Activated CD4-positive, alpha-beta T cell treated with anti-CD3 and anti-CD28 coated beads, Interleukin-2, amount 10 ng/mL, durations not matched to agents 24 days and 14 days (primary cell): ENCODE results near the gene LUC7L3. TPM values are rescaled to one million over a fixed set of nuclear protein-coding genes. Genes with fewer than 3 reads are reported as not detected.

Experiments used
- DNase-seq: peaks from one replicate; pipeline ENCODE4 v3.0.0; 2022
- H3K27ac Mint-ChIP-seq: one replicate; pipeline ENCODE4 v1.8.0; 2022; ENCODE audit warnings: mild to moderate bottlenecking, mixed read lengths
- H3K27me3 Mint-ChIP-seq: one replicate; pipeline ENCODE4 v1.8.0; 2022; ENCODE audit warnings: mixed read lengths
- H3K36me3 Mint-ChIP-seq: one replicate; pipeline ENCODE4 v1.8.0; 2022; ENCODE audit warnings: low read depth, mild to moderate bottlenecking, mixed read lengths
- H3K4me1 Mint-ChIP-seq: one replicate; pipeline ENCODE4 v1.8.0; 2021; ENCODE audit warnings: mixed read lengths
- H3K4me3 Mint-ChIP-seq: one replicate; pipeline ENCODE4 v1.8.0; 2022; ENCODE audit warnings: mild to moderate bottlenecking, moderate library complexity, mixed read lengths
- H3K9me3 Mint-ChIP-seq: one replicate; pipeline ENCODE4 v1.8.0; 2021; ENCODE audit warnings: mixed read lengths
- intact Hi-C: fragments of 100-400 bp; cut with micrococcal nuclease; formaldehyde crosslinking; loops from one replicate; pipeline ENCODE4 v1.15.1; 2023
- total RNA-seq: library from RNA; stranded (reverse); gene quantifications from 2 replicates; pipeline ENCODE4 v1.2.3, GENCODE V29; 2022

LUC7L3 gene
- total RNA-seq, 1 donor from 2014 or later: 125 TPM

DNA sequence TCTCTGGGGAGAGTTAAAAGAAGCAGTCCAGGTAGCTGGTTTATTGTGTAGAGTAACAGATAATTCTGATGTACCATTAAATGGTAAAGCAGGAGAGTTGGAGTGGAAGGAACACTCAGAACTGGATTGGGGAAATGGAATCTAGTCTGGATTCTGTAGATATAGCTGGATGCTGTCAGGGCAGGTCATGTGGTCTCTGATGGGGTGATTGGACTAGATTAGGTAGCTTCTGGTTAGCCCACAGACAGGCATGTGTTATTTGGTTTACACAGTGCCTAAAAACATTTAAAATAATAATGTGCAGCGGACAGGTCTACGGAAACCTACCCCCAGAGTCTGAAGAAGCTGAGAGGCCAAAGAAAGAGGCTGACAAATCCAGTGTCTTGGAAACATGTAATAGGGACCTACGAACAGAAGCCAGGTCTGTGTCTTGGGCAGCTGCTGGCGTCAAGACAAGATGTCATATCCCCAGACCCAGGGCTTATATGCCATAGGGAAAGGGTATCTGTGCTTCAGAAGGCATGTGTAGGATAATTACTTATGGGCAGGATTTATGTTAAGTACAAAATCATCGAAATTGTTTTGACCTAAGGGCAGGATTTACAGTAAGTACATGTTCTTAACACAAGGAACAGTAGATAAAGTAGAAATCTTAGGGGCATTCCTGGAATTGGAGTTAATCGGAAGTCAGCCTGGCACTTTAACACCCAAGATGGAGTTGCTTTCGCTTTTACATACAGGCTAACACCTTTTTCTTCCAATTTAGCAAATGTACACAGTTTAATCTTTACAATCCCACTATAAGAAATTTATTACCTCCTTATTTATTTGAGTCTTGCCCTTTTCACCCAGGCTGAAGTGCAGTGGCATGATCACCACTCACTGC lies 12.4 kb downstream of the LUC7L3 start:
- intact Hi-C loops: no loop called here
- peaks cover 35% of the 10 kb centered on the region for H3K4me1 Mint-ChIP-seq

DNA sequence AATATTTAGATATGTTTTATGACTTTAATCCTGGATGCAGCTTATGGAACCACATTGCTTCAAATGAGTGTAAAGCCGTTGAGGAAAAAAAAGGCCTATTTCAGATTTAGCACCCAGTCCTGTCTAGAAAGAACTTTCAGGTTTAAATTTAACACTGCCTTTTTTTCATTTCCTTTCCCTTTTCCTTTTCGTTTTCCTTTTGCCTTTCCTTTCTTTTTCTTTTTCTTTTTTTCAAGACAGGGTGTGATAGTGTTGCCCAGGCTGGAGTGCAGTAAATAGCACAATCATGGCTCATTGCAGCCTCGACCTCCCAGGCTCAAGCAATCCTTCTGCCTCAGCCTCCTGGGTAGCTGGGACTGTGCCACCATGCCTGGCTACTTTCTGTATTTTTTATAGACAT lies 15.9 kb downstream of the LUC7L3 start:
- no peaks in the 10 kb centered on the region for H3K27me3 Mint-ChIP-seq
- H3K4me1 Mint-ChIP-seq: peaks cover 39% of the 10 kb centered on the region
- no peak overlapping the region for H3K27ac Mint-ChIP-seq

More for the DNA sequence above, 12.4 kb downstream of the LUC7L3 start:
- DNase-seq: no peak
- Mint-ChIP-seq H3K36me3 (peaks cover 7% of the 10 kb centered on the region), H3K27me3 (no peaks in the 10 kb centered on the region), H3K9me3 (no peaks in the 10 kb centered on the region), H3K4me3 (no peak overlapping the region), H3K27ac (peak overlapping the region; percentile 43)

DNA sequence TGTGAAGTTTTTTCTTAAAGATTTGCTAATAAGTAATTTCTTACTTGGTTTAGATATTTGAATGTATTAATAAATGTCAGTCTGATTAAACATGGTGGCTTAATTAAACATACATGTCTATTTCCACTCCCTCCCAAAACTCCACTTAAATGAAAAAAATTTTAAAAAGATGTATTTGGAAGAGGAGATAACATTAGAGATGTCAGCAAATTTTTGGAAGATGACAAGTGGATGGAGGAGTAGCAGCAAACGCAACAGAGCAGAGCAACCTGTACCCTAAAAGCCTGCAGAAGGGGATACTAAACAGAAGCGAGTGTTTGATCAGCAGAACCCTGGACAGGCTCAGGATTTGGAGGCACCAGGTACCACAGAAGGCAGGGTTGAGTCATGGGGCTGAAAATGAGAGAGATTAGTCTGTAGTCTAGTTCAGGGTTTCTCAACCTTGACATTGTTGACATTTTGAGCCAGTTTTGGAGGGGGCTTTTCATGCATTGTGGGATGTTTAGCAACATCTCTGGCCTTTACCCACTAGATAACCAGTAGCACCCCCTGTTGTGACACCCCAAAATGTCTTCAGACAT lies 17.8 kb downstream of the LUC7L3 start:
- DNase-seq: peak; percentile 51
- peaks cover 43% of the 10 kb centered on the region for H3K36me3 Mint-ChIP-seq
- intact Hi-C loops: no loop called here

More for the DNA sequence above, 15.9 kb downstream of the LUC7L3 start:
- DNase-seq: no peak
- Mint-ChIP-seq H3K36me3 (peaks cover 29% of the 10 kb centered on the region), H3K4me3 (no peak overlapping the region), H3K9me3 (no peaks in the 10 kb centered on the region)
- intact Hi-C loops: no loop called here

DNA sequence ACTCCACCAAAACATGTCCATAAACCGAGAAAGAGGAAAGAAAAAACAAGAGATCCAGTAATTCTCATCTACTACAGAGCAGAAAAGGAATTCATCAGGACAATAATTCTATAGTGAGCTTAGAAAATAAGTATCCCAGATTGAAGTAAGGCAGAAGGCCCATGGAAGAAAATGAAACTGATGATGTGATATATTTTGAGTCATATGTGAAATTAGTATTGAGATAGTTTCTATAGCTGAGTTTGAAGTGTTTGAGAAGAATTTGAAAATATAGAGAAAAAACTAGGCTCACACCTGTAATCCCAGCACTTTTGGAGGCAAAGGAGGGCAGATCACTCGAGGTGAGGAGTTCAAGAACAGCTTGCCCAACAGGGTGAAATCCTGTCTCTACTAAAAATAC lies 19.7 kb downstream of the LUC7L3 start:
- Mint-ChIP-seq H3K36me3 (peaks cover 57% of the 10 kb centered on the region), H3K9me3 (no peaks in the 10 kb centered on the region), H3K27ac (peak overlapping the region; percentile 6), H3K4me1 (peaks cover 25% of the 10 kb centered on the region), H3K4me3 (no peak overlapping the region), H3K27me3 (no peaks in the 10 kb centered on the region)
- no peak for DNase-seq
- intact Hi-C loops: no loop called here

More for the DNA sequence above, 17.8 kb downstream of the LUC7L3 start:
- Mint-ChIP-seq H3K27me3 (no peaks in the 10 kb centered on the region), H3K4me1 (peaks cover 29% of the 10 kb centered on the region), H3K27ac (peak overlapping the region; percentile 10), H3K4me3 (no peak overlapping the region), H3K9me3 (no peaks in the 10 kb centered on the region)

DNA sequence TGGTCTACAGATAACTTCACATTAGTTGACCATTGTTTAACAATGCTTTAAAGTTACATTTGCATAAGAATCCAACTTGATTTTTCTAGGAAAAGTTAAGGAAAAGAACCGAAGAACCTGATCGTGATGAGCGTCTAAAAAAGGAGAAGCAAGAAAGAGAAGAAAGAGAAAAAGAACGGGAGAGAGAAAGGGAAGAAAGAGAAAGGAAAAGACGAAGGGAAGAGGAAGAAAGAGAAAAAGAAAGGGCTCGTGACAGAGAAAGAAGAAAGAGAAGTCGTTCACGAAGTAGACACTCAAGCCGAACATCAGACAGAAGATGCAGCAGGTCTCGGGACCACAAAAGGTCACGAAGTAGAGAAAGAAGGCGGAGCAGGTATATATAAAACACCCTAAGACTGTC lies 26.2 kb downstream of the LUC7L3 start:
- H3K27me3 Mint-ChIP-seq: no peaks in the 10 kb centered on the region
- DNase-seq: no peak
- intact Hi-C loops: no loop called here
- H3K36me3 Mint-ChIP-seq: peaks cover 79% of the 10 kb centered on the region
- no peak overlapping the region for H3K4me3 Mint-ChIP-seq
- no peaks in the 10 kb centered on the region for H3K9me3 Mint-ChIP-seq
- no peak overlapping the region for H3K27ac Mint-ChIP-seq
- H3K4me1 Mint-ChIP-seq: peaks cover 2% of the 10 kb centered on the region

DNA sequence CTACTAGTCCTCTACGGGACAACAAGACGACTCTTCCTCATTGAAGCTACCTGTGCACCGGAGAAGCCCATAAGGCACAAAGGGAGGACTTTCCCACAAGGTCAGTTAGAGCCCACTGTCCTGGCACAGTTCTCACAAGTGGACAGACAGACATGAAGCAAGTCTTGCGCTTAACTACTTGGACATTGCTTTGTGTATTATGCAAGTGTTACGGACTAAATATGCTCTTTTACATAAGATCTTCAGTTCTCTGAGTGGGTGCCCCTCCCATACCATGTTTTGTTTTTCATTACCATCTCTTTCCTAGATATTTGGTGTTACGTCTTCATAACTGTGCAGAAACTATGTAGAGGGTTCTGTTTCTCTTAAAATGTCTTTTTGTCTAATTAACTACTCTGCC lies 29.8 kb downstream of the LUC7L3 start:
- Mint-ChIP-seq H3K27ac (no peak overlapping the region), H3K4me3 (no peak overlapping the region)

DNA sequence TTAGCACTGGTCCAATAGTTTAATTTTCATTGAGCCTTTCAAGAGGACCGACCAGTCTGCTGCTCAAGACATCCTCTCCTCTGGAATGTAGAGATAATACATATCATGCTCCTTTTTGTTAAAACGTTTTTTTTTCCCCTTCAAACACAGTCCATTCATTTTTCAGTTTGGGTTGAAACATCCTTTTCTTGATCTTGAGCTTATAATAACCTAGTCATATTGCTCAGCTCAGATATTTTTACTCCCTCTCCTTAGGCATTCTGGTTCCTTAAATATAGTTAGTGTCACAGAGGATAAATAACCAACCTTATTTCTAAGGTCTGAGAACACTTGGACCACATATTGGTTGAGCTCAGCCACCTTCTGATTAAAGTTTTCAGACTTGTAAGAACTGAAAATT lies 35.1 kb downstream of the LUC7L3 start:
- no peak for DNase-seq
- Mint-ChIP-seq H3K4me1 (peaks cover 5% of the 10 kb centered on the region), H3K27me3 (no peaks in the 10 kb centered on the region), H3K9me3 (no peaks in the 10 kb centered on the region), H3K4me3 (no peak overlapping the region), H3K27ac (no peak overlapping the region), H3K36me3 (peaks cover 39% of the 10 kb centered on the region)
- intact Hi-C loops: no loop called here

More for the DNA sequence above, 29.8 kb downstream of the LUC7L3 start:
- Mint-ChIP-seq H3K4me1 (peaks cover 2% of the 10 kb centered on the region), H3K9me3 (no peaks in the 10 kb centered on the region), H3K27me3 (no peaks in the 10 kb centered on the region), H3K36me3 (peaks cover 69% of the 10 kb centered on the region)
- DNase-seq: no peak
- intact Hi-C loops: no loop called here

DNA sequence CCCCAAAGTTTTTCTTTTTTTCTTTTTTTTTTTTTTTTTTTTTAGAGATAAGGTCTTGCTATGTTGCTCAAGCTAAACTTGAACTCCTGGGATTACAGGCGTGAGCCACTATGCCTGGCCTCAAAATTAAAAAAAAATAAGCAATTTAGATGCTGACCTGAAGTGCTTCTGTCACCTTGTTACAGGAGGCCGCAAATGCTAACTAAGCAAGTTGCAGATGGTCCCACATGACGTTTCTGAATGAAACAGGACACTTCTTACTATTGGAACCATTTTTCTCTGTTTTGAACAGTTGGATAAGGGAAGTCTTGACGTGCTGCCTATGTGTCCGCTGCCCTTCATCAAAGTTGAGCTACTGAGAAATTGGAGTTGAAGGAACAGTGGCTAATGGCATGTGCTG lies 39.1 kb downstream of the LUC7L3 start:
- Mint-ChIP-seq H3K36me3 (peaks cover 15% of the 10 kb centered on the region), H3K27ac (no peak overlapping the region), H3K4me3 (no peak overlapping the region), H3K27me3 (peaks cover 9% of the 10 kb centered on the region), H3K4me1 (peaks cover 3% of the 10 kb centered on the region), H3K9me3 (no peaks in the 10 kb centered on the region)
- no peak for DNase-seq
- intact Hi-C loops: no loop called here

DNA sequence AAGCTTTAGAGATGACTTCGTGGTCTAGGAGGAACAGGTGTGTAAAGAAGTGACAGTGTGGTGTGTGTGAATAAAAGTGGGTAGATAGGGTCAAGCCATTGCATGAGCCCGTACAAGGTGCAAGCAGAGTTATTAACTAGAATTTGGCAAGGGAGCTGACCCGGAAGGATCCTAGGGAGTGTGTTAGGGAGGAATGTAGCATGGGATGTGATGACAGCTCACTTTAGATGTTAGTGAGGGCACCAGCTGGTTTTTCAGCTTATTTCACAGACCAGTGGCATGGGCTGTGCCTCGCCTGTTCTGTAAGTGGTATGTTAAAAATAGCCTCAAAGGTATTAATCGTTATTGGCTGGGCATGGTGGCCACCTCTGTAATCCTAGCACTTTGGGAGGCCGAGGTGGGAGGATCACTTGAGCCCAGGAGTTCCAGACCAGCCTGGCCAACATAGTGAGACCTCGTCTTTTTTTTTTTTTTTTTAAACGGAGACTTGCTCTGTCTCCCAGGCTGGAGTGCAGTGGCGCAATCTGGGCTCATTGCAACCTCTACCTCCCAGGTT lies 39.7 kb downstream of the LUC7L3 start:
- no peak overlapping the region for H3K4me3 Mint-ChIP-seq
- DNase-seq: no peak
- peaks cover 11% of the 10 kb centered on the region for H3K36me3 Mint-ChIP-seq
- no peaks in the 10 kb centered on the region for H3K9me3 Mint-ChIP-seq
- H3K27me3 Mint-ChIP-seq: peaks cover 10% of the 10 kb centered on the region
- peaks cover 3% of the 10 kb centered on the region for H3K4me1 Mint-ChIP-seq
- intact Hi-C loops: no loop called here
- no peak overlapping the region for H3K27ac Mint-ChIP-seq

DNA sequence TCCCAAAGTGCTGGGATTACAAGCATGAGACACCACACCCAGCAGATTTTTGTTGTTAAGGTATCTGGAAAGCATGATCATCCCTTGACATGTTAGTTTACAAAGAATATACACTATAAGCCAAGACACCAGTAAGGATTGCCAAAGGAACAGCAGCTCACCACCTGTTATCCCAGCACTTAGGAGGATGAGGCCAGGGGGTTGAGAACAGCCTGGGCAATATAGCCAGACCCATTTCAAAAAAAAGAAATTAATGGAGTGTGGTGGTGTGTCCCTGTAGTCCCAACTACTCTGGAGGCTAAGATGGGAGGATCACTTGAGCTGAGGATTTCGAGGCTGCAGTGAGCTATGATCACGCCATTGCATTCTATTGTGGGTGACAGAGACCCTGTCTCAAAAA lies 42.8 kb downstream of the LUC7L3 start:
- no peak for DNase-seq
- H3K36me3 Mint-ChIP-seq: no peaks in the 10 kb centered on the region
- intact Hi-C loops: no loop called here
- H3K4me3 Mint-ChIP-seq: no peak overlapping the region
- H3K4me1 Mint-ChIP-seq: no peaks in the 10 kb centered on the region
- no peaks in the 10 kb centered on the region for H3K9me3 Mint-ChIP-seq
- H3K27ac Mint-ChIP-seq: no peak overlapping the region
- peaks cover 18% of the 10 kb centered on the region for H3K27me3 Mint-ChIP-seq

DNA sequence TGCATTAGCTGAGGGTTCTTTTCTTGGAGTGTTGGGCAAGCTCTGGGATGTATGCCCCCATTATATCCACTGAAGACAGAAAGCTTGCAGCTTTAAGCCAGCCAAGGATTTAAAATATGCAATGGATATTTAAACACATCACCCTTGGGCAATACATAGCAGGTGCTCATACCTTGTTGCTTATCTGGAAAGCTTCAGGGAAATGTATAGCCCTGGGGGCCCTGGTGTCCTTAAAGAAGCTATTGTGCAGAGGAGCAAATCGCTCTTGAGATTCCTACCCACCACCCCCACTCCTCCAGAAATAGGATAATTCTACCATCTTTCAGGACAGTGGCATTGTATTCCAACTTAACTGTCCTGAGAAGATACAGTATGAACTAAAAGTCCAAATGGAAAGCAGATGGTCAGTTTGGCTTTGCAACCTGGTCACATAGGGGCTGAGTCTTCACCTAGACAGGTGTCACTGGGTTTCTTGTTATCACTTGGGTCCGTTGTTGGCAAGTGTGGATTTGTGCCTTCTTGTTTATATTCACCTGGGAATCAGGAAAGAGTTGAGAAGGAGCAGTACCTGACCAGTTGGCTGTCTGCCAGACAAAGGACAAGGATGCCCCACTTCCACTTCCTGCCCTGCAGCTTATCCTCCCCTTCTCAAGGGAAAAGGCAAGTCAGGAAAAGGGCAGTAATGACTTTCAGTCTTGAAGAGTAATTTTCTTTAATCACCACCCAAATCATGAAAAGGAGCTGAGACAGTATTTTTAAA lies 44.5 kb downstream of the LUC7L3 start:
- no peak overlapping the region for H3K4me3 Mint-ChIP-seq
- intact Hi-C loops: no loop called here
- no peaks in the 10 kb centered on the region for H3K9me3 Mint-ChIP-seq
- peaks cover 20% of the 10 kb centered on the region for H3K27me3 Mint-ChIP-seq
- H3K27ac Mint-ChIP-seq: no peak overlapping the region
- H3K36me3 Mint-ChIP-seq: no peaks in the 10 kb centered on the region
- DNase-seq: no peak
- H3K4me1 Mint-ChIP-seq: no peaks in the 10 kb centered on the region

DNA sequence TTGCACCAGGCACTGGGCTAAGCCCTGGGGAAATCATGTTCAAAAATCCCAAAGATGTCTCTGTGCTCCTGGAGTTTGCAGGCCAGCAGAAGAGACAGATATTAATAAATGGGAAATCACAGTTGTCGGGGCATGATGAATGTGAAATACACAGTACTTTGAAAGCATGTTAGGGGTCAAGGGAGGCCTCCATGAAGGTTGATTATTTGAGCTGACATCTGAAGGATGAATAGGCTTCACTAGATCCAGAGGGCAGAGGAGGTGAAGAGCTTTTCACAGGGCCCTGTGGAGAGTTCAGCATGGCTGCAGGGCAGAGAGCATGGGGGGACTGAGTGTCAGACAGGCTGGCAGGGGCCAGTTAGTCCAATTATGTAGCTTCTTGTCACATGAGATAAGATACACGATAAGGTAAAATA lies 45.3 kb downstream of the LUC7L3 start:
- peaks cover 23% of the 10 kb centered on the region for H3K27me3 Mint-ChIP-seq
- H3K27ac Mint-ChIP-seq: no peak overlapping the region
- no peak overlapping the region for H3K4me3 Mint-ChIP-seq
- intact Hi-C loops: no loop called here
- DNase-seq: no peak
- no peaks in the 10 kb centered on the region for H3K4me1 Mint-ChIP-seq
- no peaks in the 10 kb centered on the region for H3K36me3 Mint-ChIP-seq
- H3K9me3 Mint-ChIP-seq: no peaks in the 10 kb centered on the region

DNA sequence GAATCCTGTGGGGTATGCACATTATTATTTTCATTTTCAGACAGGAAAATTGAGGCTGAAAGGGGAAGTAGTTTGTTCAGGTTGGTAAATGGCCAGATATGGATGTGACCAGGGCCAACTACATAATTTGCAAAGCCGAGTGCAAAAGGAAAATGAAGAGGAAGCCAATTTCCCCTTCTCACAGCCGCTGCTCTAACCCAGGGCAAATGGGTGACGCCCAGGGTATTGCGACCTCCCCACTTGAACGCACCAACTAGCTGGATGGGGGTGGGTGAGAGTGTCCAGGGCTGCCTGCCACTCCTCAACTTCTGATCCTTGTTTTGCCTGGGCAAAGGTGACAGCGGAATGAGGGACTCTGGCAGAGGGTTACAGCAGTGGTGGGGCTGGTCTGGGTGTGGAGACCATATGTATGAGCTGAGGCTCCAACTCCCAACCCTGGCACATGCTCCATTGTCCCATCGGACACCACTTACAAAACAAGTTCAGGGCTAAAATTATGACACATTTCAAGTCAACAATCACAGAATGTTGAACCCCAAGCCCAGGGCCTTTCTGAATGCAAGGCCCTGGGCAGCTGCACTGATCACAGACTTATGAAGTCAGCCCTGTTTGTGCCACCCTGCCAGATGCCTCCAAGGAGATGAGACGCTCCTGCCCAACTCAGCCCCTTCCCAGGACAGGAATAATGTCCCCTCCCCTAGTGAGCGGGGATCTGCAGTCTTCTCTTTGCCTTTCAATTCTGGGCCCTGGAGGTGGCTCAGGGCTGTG lies 46.2 kb downstream of the LUC7L3 start:
- no peak overlapping the region for H3K27ac Mint-ChIP-seq
- H3K9me3 Mint-ChIP-seq: no peaks in the 10 kb centered on the region
- no peaks in the 10 kb centered on the region for H3K4me1 Mint-ChIP-seq
- H3K36me3 Mint-ChIP-seq: no peaks in the 10 kb centered on the region
- H3K4me3 Mint-ChIP-seq: no peak overlapping the region
- intact Hi-C loops: no loop called here
- DNase-seq: no peak
- peaks cover 29% of the 10 kb centered on the region for H3K27me3 Mint-ChIP-seq
